Vagina (tissue), 2 donors: Measurements from ENCODE around the gene SCN2A. TPM values are rescaled to one million over a fixed set of nuclear protein-coding genes. Genes with fewer than 3 reads are reported as not detected.

Experiments used
- DNase-seq, 2 donors: peaks; one replicate each; pipeline ENCODE4 v3.0.0-alpha.2; 2017; ENCODE audit errors: extremely low spot score in 2 of 2
- H3K27ac ChIP-seq: fragments of 200-600 bp; sonication (generic); one replicate; pipeline ENCODE4 v1.5.1; 2019
- H3K27me3 ChIP-seq: fragments of 200-600 bp; sonication (generic); one replicate; pipeline ENCODE4 v1.5.1; 2019
- H3K36me3 ChIP-seq, 2 donors: fragments of 200-600 bp; sonication (generic); one replicate each; pipeline ENCODE4 v1.5.1; 2017 to 2019
- H3K4me1 ChIP-seq: fragments of 200-600 bp; sonication (generic); one replicate; pipeline ENCODE4 v1.5.1; 2019
- H3K4me3 ChIP-seq, 2 donors: fragments of 200-600 bp; sonication (generic); 1 replicate in 1 of 2; 2 replicates in 1 of 2; pipeline ENCODE4 v1.5.1; 2016 to 2019
- H3K9me3 ChIP-seq: fragments of 200-600 bp; sonication (generic); one replicate; pipeline ENCODE4 v1.5.1; 2019
- POLR2A ChIP-seq, 2 donors: fragments of 450-650 bp; IDR thresholded peaks; one replicate each; pipeline ENCODE4 v1.6.1; 2017; ENCODE audit warnings: antibody characterized with exemption in 2 of 2, mild to moderate bottlenecking in 2 of 2, moderate library complexity in 2 of 2
- POLR2AphosphoS5 ChIP-seq, 2 donors: sonication (generic); formaldehyde crosslinking; IDR thresholded peaks; one replicate each; pipeline ENCODE4 v1.9.0; 2017; ENCODE audit warnings: antibody characterized with exemption in 2 of 2, mild to moderate bottlenecking in 2 of 2, low read depth in 1 of 2; ENCODE audit not compliant: insufficient read depth in 1 of 2
- intact Hi-C: fragments of 100-400 bp; cut with DNase I; formaldehyde crosslinking; loops from one replicate; pipeline ENCODE4 v1.15.1; 2023
- total RNA-seq: library from RNA; depleted of rRNA; stranded (reverse); fragments of >200 nt; gene quantifications from one replicate; pipeline ENCODE4 v1.2.3, GENCODE V29; 2016
- TF ChIP-seq, protein P1 (sequence below), 3 experiments: fragments of 450-650 bp in 2 of 3; fragments of 200-600 bp in 1 of 3; sonication (generic) in 1 of 3; IDR thresholded peaks; one replicate each; pipeline ENCODE4 v1.5.1; 2017 to 2019; ENCODE audit warnings: antibody characterized with exemption in 3 of 3, mild to moderate bottlenecking in 2 of 3, moderate library complexity in 2 of 3

The SCN2A gene
- total RNA-seq, 1 donor from 2014 or later = 1.2 TPM

DNA sequence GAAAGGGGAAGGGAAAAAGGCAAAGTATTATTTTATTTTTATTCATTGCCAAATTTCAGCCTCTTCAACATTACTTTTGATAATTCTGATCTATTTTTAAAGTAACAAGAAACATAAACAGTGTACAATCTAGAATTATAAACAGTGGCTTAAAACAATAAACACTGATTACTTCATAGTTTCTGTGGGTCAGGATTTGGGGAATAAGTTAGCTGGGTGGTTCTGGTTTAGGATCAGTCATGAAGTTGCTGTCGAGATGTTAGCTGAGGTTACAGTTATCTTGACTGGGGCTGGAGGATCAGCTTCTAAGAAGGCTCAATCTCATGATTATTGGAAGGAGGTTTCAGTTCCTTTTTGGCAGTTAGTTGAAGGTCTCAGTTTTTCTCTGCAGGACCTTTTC, 109.2 kb downstream of the SCN2A start:
- Histone ChIP-seq H3K27me3 (no peaks in the 10 kb centered on the region), H3K9me3 (no peaks in the 10 kb centered on the region), H3K4me1 (no peaks in the 10 kb centered on the region), H3K36me3 (no peaks in the 10 kb centered on the region), H3K27ac (no peak overlapping the region), H3K4me3 (no peak overlapping the region)
- DNase-seq = no peak
- TF ChIP-seq, protein P1, sequence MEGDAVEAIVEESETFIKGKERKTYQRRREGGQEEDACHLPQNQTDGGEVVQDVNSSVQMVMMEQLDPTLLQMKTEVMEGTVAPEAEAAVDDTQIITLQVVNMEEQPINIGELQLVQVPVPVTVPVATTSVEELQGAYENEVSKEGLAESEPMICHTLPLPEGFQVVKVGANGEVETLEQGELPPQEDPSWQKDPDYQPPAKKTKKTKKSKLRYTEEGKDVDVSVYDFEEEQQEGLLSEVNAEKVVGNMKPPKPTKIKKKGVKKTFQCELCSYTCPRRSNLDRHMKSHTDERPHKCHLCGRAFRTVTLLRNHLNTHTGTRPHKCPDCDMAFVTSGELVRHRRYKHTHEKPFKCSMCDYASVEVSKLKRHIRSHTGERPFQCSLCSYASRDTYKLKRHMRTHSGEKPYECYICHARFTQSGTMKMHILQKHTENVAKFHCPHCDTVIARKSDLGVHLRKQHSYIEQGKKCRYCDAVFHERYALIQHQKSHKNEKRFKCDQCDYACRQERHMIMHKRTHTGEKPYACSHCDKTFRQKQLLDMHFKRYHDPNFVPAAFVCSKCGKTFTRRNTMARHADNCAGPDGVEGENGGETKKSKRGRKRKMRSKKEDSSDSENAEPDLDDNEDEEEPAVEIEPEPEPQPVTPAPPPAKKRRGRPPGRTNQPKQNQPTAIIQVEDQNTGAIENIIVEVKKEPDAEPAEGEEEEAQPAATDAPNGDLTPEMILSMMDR (IDR thresholded peaks at IDR 0.05) = no peak
- TF ChIP-seq POLR2A (IDR thresholded peaks at IDR 0.05) (no peak), POLR2AphosphoS5 (IDR thresholded peaks at IDR 0.05; ENCODE audit: insufficient read depth in 1 of 2, low read depth in 1 of 2) (no peak)
- intact Hi-C loops = no loop called here

DNA sequence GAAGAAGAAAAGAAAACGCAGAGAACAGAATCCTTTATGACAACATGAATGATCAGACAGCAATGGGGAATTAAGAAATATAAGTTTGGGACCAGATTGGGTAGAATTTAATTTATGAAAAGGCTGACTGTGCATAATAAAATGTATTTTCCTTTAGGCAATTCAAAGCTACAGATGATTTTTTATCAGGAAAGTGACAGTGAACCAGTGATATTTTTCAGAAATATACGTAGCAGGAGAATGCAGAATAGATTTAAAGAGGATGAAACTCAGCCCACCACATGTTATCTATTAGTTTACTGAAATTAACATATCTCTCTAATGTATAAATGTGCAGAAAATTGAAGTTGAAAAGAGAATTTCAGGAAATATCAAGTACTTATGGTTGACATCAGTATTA, 110.0 kb downstream of the SCN2A start:
- intact Hi-C loops = no loop called here
- no peaks in the 10 kb centered on the region for H3K36me3 ChIP-seq
- no peak overlapping the region for H3K27ac ChIP-seq
- TF ChIP-seq, protein P1 (IDR thresholded peaks at IDR 0.05) = no peak
- TF ChIP-seq POLR2A (IDR thresholded peaks at IDR 0.05) (no peak), POLR2AphosphoS5 (IDR thresholded peaks at IDR 0.05; ENCODE audit: insufficient read depth in 1 of 2, low read depth in 1 of 2) (no peak)
- H3K9me3 ChIP-seq = no peaks in the 10 kb centered on the region
- DNase-seq = no peak
- H3K4me3 ChIP-seq = no peak overlapping the region
- H3K4me1 ChIP-seq = no peaks in the 10 kb centered on the region
- H3K27me3 ChIP-seq = no peaks in the 10 kb centered on the region

DNA sequence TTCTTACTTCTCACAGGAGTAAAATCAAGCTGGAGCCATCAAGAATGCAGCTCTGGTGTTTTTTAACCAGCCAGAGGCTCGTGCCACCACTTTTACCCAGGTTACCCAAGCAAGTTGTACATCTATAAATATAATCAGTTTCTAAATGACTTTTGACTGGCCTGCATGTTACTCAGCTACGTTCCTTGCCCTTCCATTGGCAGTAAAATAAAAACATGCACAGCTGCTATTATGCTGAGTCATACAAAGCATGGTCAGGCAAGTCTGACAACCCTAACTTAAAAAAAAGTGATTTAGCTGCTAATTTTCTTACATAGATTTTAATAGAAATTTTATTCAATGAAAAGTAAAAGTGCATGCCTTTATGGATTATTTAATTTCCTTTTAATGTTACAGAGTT, 118.5 kb downstream of the SCN2A start:
- no peak overlapping the region for H3K4me3 ChIP-seq
- H3K27me3 ChIP-seq = no peaks in the 10 kb centered on the region
- H3K27ac ChIP-seq = no peak overlapping the region
- DNase-seq = no peak
- H3K4me1 ChIP-seq = peaks cover 8% of the 10 kb centered on the region
- intact Hi-C loops = no loop called here
- peak in 1 of 2 donors; percentile 49 for TF ChIP-seq POLR2AphosphoS5 (IDR thresholded peaks at IDR 0.05; ENCODE audit: insufficient read depth in 1 of 2, low read depth in 1 of 2)
- no peak for TF ChIP-seq POLR2A (IDR thresholded peaks at IDR 0.05)
- no peaks in the 10 kb centered on the region for H3K36me3 ChIP-seq
- no peaks in the 10 kb centered on the region for H3K9me3 ChIP-seq

DNA sequence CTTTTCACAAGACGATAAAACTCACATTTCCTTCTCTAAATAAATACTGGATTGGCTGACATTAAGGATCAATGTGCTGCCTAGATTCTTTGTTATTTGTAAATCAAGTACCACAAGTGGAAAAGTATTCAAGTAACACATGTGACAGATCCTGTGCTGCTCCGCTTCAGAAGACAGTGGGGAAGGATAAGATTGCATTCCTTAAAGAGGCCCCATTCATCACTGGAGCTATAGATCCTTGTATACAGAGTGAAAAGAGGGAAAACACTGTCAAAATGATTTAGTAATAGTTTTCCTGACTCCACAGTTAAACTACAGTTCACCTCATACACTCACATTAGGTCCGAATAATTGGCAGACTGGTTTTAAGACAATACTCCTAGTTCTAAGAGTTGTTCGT, 122.3 kb downstream of the SCN2A start:
- H3K4me3 ChIP-seq = no peak overlapping the region
- H3K27me3 ChIP-seq = no peaks in the 10 kb centered on the region
- no peak for DNase-seq
- H3K9me3 ChIP-seq = no peaks in the 10 kb centered on the region
- H3K27ac ChIP-seq = no peak overlapping the region
- H3K36me3 ChIP-seq = no peaks in the 10 kb centered on the region
- peaks cover 8% of the 10 kb centered on the region for H3K4me1 ChIP-seq
- intact Hi-C loops = no loop called here
- TF ChIP-seq, protein P1 (IDR thresholded peaks at IDR 0.05) = no peak
- no peak for TF ChIP-seq POLR2A (IDR thresholded peaks at IDR 0.05)
- no peak for TF ChIP-seq POLR2AphosphoS5 (IDR thresholded peaks at IDR 0.05; ENCODE audit: insufficient read depth in 1 of 2, low read depth in 1 of 2)

- Histone ChIP-seq H3K27ac (no peak overlapping the region), H3K9me3 (no peaks in the 10 kb centered on the region), H3K4me1 (no peaks in the 10 kb centered on the region), H3K4me3 (no peak overlapping the region), H3K36me3 (no peaks in the 10 kb centered on the region), H3K27me3 (no peaks in the 10 kb centered on the region)
- DNase-seq = no peak
- intact Hi-C loops = no loop called here
- TF ChIP-seq, protein P1 (IDR thresholded peaks at IDR 0.05) = no peak
- peak in 1 of 2 donors; percentile 39 for TF ChIP-seq POLR2AphosphoS5 (IDR thresholded peaks at IDR 0.05; ENCODE audit: insufficient read depth in 1 of 2, low read depth in 1 of 2)
- no peak for TF ChIP-seq POLR2A (IDR thresholded peaks at IDR 0.05)
Observed at GRCh38 chr2:165369131-165369897, 130.1 kb downstream of the SCN2A start.
